Astrocyte of the cerebellum (primary cell): ENCODE results near the gene CLMN.
A peak's percentile ranks its signal among the peaks of the same experiment; 100 is the strongest.

Experiments
- DNase-seq: peaks from one replicate; pipeline ENCODE4 v3.0.0-alpha.2; 2011; ENCODE audit warnings: low read depth
- H3K4me3 ChIP-seq: 2 replicates; pipeline ENCODE4 v1.5.1; 2011; ENCODE audit warnings: mild to moderate bottlenecking, low read depth, low read length, moderate library complexity
- CTCF ChIP-seq: IDR thresholded peaks from 2 replicates; pipeline ENCODE4 v1.5.1; 2012; ENCODE audit warnings: low read length, low read depth, moderate library complexity, mild to moderate bottlenecking; ENCODE audit errors: missing control alignments
- in situ Hi-C: cut with HindIII; loops from 2 replicates; pipeline ENCODE4 v1.10.0; 2017; ENCODE audit warnings: low sequenced_read_pairs

The CLMN gene

GRCh38 chr14:95229749-95230148 lies 90.0 kb downstream of the CLMN start:
- H3K4me3 ChIP-seq, result no peak overlapping the region
- no peak for TF ChIP-seq CTCF
- DNase-seq, result no peak
- in situ Hi-C loops, result loop anchor here (5.0 kb wide), 1 partner anchor 47 kb away; no protein-coding TSS in a partner anchor

- DNase-seq, result no peak
- in situ Hi-C loops, result loop anchor here (5.0 kb wide), 1 partner anchor 46 kb away; no protein-coding TSS in a partner anchor
- no peak for TF ChIP-seq CTCF
- no peak overlapping the region for H3K4me3 ChIP-seq
Measured at GRCh38 chr14:95228240-95228639, 91.5 kb downstream of the CLMN start.

DNA sequence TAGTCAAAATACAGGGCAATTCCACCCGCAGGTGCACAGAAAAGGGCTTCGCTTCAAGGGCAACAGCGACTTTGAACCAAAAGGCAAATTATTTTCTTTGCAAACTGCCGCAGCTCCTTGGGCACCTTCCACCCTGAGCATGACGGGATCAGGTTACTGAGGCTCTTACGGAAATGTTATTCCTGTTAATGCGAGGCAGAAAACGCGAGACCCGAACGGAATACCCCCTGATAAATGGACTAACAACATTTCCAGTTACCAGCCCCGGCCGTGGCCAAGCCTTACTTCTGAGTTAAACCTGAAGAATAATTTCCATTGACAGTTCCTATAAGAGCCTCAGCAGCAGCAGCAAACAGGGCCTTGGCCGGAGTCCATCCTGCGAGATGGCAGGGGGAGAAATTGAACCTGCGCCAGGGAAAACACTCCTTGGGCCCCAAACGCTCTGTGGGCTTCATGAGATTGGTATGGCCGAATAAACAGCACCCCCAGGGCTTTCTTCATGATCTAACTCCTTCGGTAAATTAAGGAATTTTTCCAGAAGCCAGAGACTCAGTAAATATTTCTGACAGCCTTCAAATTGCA lies 92.3 kb downstream of the CLMN start:
- peak overlapping the region; percentile 1 for H3K4me3 ChIP-seq
- no peak for TF ChIP-seq CTCF
- DNase-seq, result peak; percentile 56
- in situ Hi-C loops, result loop anchor here (5.0 kb wide), 1 partner anchor 45 kb away; no protein-coding TSS in a partner anchor

- in situ Hi-C loops, result loop anchor here (5.0 kb wide), 1 partner anchor 44 kb away; no protein-coding TSS in a partner anchor
- TF ChIP-seq CTCF, result no peak
- no peak for DNase-seq
- H3K4me3 ChIP-seq, result no peak overlapping the region
Measured at GRCh38 chr14:95226801-95227200, 92.9 kb downstream of the CLMN start.

GRCh38 chr14:95225251-95225887 lies 94.3 kb downstream of the CLMN start:
- no peak for TF ChIP-seq CTCF
- in situ Hi-C loops, result loop anchor here (5.0 kb wide), 1 partner anchor 43 kb away; no protein-coding TSS in a partner anchor
- no peak for DNase-seq
- H3K4me3 ChIP-seq, result no peak overlapping the region

GRCh38 chr14:95222870-95223398 lies 96.8 kb downstream of the CLMN start:
- TF ChIP-seq CTCF, result no peak
- H3K4me3 ChIP-seq, result no peak overlapping the region
- no peak for DNase-seq
- in situ Hi-C loops, result no loop called here
